ENCODE results near the gene LEF1.

The LEF1 gene

GRCh38 chr4:108156391-108156790 is 12.3 kb downstream of the LEF1 start:
- Histone ChIP-seq H3K4me2 (peak overlapping the region; percentile 95), H3K36me3 (peaks cover 79% of the 10 kb centered on the region), H3K27me3 (peaks cover 60% of the 10 kb centered on the region), H4K20me1 (peaks cover 100% of the 10 kb centered on the region), H3K9ac (no peak overlapping the region), H3K4me1 (peaks cover 86% of the 10 kb centered on the region), H3K4me3 (no peak overlapping the region), H3K9me3 (no peaks in the 10 kb centered on the region), H3K27ac (no peak overlapping the region)
- no peak for TF ChIP-seq Cebpa-rat (IDR thresholded peaks at IDR 0.05)

GRCh38 chr4:108155373-108155772 is 13.4 kb downstream of the LEF1 start:
- no peak for TF ChIP-seq Cebpa-rat (IDR thresholded peaks at IDR 0.05)
- peaks cover 87% of the 10 kb centered on the region for H3K4me1 ChIP-seq

GRCh38 chr4:108152980-108153379 is 15.8 kb downstream of the LEF1 start:
- Histone ChIP-seq H3K4me3 (no peak overlapping the region), H3K4me1 (peaks cover 81% of the 10 kb centered on the region), H3K36me3 (peaks cover 74% of the 10 kb centered on the region), H3K9ac (no peak overlapping the region), H3K27ac (no peak overlapping the region), H3K27me3 (peaks cover 26% of the 10 kb centered on the region), H3K9me3 (no peaks in the 10 kb centered on the region), H4K20me1 (peaks cover 100% of the 10 kb centered on the region), H3K4me2 (peak overlapping the region; percentile 27)
- no peak for TF ChIP-seq Cebpa-rat (IDR thresholded peaks at IDR 0.05)

More at GRCh38 chr4:108155373-108155772, 13.4 kb downstream of the LEF1 start:
- peak overlapping the region; percentile 95 for H3K4me2 ChIP-seq
- H3K9me3 ChIP-seq: no peaks in the 10 kb centered on the region
- no peak overlapping the region for H3K9ac ChIP-seq
- H3K27me3 ChIP-seq: peaks cover 50% of the 10 kb centered on the region
- H3K4me3 ChIP-seq: no peak overlapping the region
- H4K20me1 ChIP-seq: peaks cover 100% of the 10 kb centered on the region
- peaks cover 81% of the 10 kb centered on the region for H3K36me3 ChIP-seq
- H3K27ac ChIP-seq: no peak overlapping the region

DNA sequence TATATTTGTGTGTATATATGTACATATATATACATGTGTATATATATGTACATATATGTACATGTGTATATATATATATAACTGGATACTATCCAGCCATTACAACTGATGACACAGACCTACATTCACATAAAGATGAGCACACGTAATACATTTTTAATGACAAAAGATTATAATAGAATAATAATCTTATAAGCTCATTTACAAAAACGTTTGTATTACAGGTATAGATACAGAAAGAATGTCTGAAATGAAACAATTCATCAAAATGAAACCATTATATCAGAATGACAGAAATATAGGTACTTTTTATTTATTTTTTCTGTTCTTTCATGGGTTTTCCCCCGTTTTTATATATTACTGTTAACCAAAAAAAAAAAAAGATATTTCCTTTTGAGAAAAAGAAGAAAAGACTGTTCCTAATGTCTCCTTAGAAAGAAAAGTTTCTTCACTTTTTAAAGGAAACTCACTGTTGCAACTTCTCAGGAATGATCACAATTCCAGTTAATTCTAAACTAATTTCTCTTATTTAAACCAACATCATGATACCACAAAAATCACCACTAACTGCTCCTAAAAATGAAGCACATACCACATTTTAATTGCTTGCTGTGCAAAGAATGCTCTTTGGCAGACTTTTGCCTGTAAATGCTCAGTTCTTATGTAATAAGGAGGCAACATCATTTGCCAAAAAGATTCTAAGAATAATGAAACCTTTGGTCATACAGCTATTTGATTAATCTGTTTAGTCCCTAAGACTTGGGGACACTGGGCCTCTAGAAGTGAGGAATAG is 18.9 kb downstream of the LEF1 start:
- Histone ChIP-seq H3K9ac (no peak overlapping the region), H3K4me1 (peaks cover 82% of the 10 kb centered on the region), H3K9me3 (no peaks in the 10 kb centered on the region), H3K4me3 (no peak overlapping the region), H3K4me2 (peak overlapping the region; percentile 1; the same call in 1 of the 2 replicates), H4K20me1 (peaks cover 100% of the 10 kb centered on the region), H3K27me3 (no peaks in the 10 kb centered on the region; the same call in 1 of the 2 replicates), H3K27ac (no peak overlapping the region), H3K36me3 (peaks cover 82% of the 10 kb centered on the region)
- TF ChIP-seq Cebpa-rat (IDR thresholded peaks at IDR 0.05): no peak

GRCh38 chr4:108148316-108148715 is 20.4 kb downstream of the LEF1 start:
- no peaks in the 10 kb centered on the region for H3K9me3 ChIP-seq
- no peak overlapping the region for H3K4me3 ChIP-seq
- peak overlapping the region; percentile 53 for H3K4me2 ChIP-seq
- peaks cover 89% of the 10 kb centered on the region for H3K36me3 ChIP-seq
- H4K20me1 ChIP-seq: peaks cover 100% of the 10 kb centered on the region
- H3K27ac ChIP-seq: no peak overlapping the region
- peaks cover 8% of the 10 kb centered on the region; the same call in 1 of the 2 replicates for H3K27me3 ChIP-seq
- H3K9ac ChIP-seq: no peak overlapping the region
- H3K4me1 ChIP-seq: peaks cover 93% of the 10 kb centered on the region
- no peak for TF ChIP-seq Cebpa-rat (IDR thresholded peaks at IDR 0.05)

GRCh38 chr4:108146819-108147218 is 21.9 kb downstream of the LEF1 start:
- no peak overlapping the region for H3K27ac ChIP-seq
- peak overlapping the region; percentile 32 for H3K4me2 ChIP-seq
- H3K4me3 ChIP-seq: no peak overlapping the region
- H4K20me1 ChIP-seq: peaks cover 100% of the 10 kb centered on the region
- H3K9me3 ChIP-seq: no peaks in the 10 kb centered on the region
- peaks cover 18% of the 10 kb centered on the region for H3K27me3 ChIP-seq
- no peak for TF ChIP-seq Cebpa-rat (IDR thresholded peaks at IDR 0.05)
- H3K9ac ChIP-seq: no peak overlapping the region
- H3K4me1 ChIP-seq: peaks cover 93% of the 10 kb centered on the region
- peaks cover 80% of the 10 kb centered on the region for H3K36me3 ChIP-seq

DNA sequence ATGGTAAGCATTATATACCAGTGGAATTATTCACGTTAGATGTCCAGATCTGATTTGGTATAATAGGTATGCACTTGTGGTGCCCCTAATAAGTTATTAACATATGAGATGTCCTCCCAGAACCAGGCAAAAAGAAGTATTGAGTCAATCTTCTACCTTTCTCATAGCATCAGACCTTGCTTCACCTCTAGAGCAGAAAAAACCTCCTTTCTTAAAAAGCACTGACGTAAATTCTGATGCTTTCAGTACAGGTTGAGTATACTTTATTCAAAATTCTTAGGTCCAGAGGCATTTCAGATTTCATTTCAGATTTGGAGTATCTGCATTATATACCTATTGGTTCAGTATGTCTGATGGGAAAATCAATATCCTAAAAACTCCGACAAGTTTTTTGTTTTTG is 22.4 kb downstream of the LEF1 start:
- Histone ChIP-seq H3K36me3 (peaks cover 79% of the 10 kb centered on the region), H3K9ac (no peak overlapping the region), H3K27me3 (peaks cover 23% of the 10 kb centered on the region), H3K27ac (no peak overlapping the region), H3K9me3 (no peaks in the 10 kb centered on the region), H4K20me1 (peaks cover 100% of the 10 kb centered on the region), H3K4me3 (no peak overlapping the region), H3K4me1 (peaks cover 93% of the 10 kb centered on the region), H3K4me2 (peak overlapping the region; percentile 55)
- no peak for TF ChIP-seq Cebpa-rat (IDR thresholded peaks at IDR 0.05)

GRCh38 chr4:108144451-108144850 is 24.3 kb downstream of the LEF1 start:
- Histone ChIP-seq H3K27ac (no peak overlapping the region), H3K4me2 (peak overlapping the region; percentile 55), H3K9ac (no peak overlapping the region; the same call in 1 of the 2 replicates), H3K4me1 (peaks cover 96% of the 10 kb centered on the region), H3K27me3 (peaks cover 38% of the 10 kb centered on the region), H3K9me3 (no peaks in the 10 kb centered on the region), H3K36me3 (peaks cover 79% of the 10 kb centered on the region), H4K20me1 (peaks cover 100% of the 10 kb centered on the region), H3K4me3 (no peak overlapping the region)
- no peak for TF ChIP-seq Cebpa-rat (IDR thresholded peaks at IDR 0.05)

DNA sequence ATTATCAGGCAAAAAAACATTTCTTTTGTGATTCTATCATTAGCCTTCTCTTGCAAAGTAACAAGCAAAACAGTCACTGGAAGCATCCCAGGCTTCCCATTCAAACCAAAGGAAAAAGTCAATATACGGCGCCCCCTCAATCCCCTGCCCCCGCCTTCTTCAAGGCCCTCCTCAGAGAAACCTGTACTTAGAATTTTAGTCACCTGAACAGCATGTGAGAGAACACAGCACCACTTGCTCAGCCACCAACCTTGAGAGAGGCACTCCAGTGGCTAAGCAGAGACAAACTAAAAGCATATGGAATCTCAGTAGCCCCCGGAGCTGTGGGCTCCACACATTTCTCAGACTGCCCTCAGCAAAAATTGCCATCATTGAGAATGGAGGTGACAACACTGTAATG is 25.2 kb downstream of the LEF1 start:
- H3K4me2 ChIP-seq: peak overlapping the region; percentile 55
- H3K27me3 ChIP-seq: peaks cover 38% of the 10 kb centered on the region
- H3K4me1 ChIP-seq: peaks cover 99% of the 10 kb centered on the region

DNA sequence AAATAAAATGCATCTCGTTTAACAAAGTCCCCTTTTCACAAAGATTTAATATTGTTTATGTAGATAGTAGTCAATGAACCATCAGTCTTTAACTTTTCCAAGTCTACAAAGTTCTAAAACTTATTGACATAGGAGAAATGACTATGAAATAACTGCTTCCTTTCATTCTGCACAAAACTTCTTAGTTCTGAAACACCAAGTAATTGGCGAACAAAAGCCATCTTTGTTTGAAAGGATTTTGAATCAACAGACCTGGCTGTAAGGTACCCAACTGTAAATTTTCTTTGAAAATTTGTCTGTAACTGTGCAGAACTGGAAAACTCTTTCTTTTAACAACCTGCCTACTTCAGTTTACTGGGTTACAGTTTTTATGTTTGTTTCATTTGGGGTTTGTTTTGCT is 25.9 kb downstream of the LEF1 start:
- Histone ChIP-seq H3K27me3 (peaks cover 38% of the 10 kb centered on the region), H3K27ac (no peak overlapping the region)
- TF ChIP-seq Cebpa-rat (IDR thresholded peaks at IDR 0.05): no peak

More for the DNA sequence above, 25.2 kb downstream of the LEF1 start:
- no peak overlapping the region for H3K9ac ChIP-seq
- H4K20me1 ChIP-seq: peaks cover 100% of the 10 kb centered on the region
- TF ChIP-seq Cebpa-rat (IDR thresholded peaks at IDR 0.05): no peak
- H3K9me3 ChIP-seq: no peaks in the 10 kb centered on the region
- no peak overlapping the region for H3K27ac ChIP-seq
- peaks cover 84% of the 10 kb centered on the region for H3K36me3 ChIP-seq
- H3K4me3 ChIP-seq: no peak overlapping the region

More for the DNA sequence above, 25.9 kb downstream of the LEF1 start:
- Histone ChIP-seq H3K4me3 (no peak overlapping the region), H3K36me3 (peaks cover 84% of the 10 kb centered on the region), H3K9me3 (no peaks in the 10 kb centered on the region), H3K4me2 (peak overlapping the region; percentile 55), H3K9ac (no peak overlapping the region), H3K4me1 (peaks cover 97% of the 10 kb centered on the region), H4K20me1 (peaks cover 100% of the 10 kb centered on the region)

Measured in BLaER1 (cell line).